Ovary (tissue), 9 donors: ENCODE results near the gene OR8K1. TPM values are rescaled to one million over a fixed set of nuclear protein-coding genes. Genes with fewer than 3 reads are reported as not detected.

ENCODE experiments used
- DNase-seq, 5 donors: peaks; one replicate each; pipeline ENCODE4 v3.0.0-alpha.2; 2019 to 2020
- H3K27ac ChIP-seq, 2 donors: fragments of 200-600 bp; one replicate each; pipeline versions ENCODE4 v1.5.1 to v1.8.0; 2019 to 2022
- H3K27me3 ChIP-seq: fragments of 200-600 bp; one replicate; pipeline ENCODE4 v1.8.0; 2022
- H3K36me3 ChIP-seq: fragments of 200-600 bp; sonication (generic); one replicate; pipeline ENCODE4 v1.5.1; 2019
- H3K4me1 ChIP-seq: one replicate; pipeline ENCODE4 v1.8.1; 2013; ENCODE audit warnings: mild to moderate bottlenecking, moderate library complexity; ENCODE audit not compliant: insufficient read depth
- H3K4me3 ChIP-seq: fragments of 200-600 bp; sonication (generic); one replicate; pipeline ENCODE4 v1.5.1; 2017
- H3K9me3 ChIP-seq, 2 donors: fragments of 200-600 bp in 1 of 2; sonication (generic) in 1 of 2; one replicate each; pipeline versions ENCODE4 v1.5.1 to v1.8.1; 2013 to 2019; ENCODE audit warnings: mild to moderate bottlenecking in 1 of 2, moderate library complexity in 1 of 2
- CTCF ChIP-seq, 3 donors: fragments of 450-650 bp in 2 of 3; fragments of 200-600 bp in 1 of 3; IDR thresholded peaks; one replicate each; pipeline versions ENCODE4 v1.5.1 to v1.8.0; 2016 to 2022; ENCODE audit warnings: antibody characterized with exemption in 3 of 3, mild to moderate bottlenecking in 1 of 3
- EP300 ChIP-seq: sonication (generic); formaldehyde crosslinking; IDR thresholded peaks from one replicate; pipeline ENCODE4 v1.6.1; 2017; ENCODE audit warnings: antibody characterized with exemption
- POLR2A ChIP-seq: fragments of 450-650 bp; IDR thresholded peaks from one replicate; pipeline ENCODE4 v1.6.1; 2017; ENCODE audit warnings: antibody characterized with exemption, mild to moderate bottlenecking, moderate library complexity
- WGBS, 3 donors: extraction: QIAGEN DNeasy Blood & Tissue Kit in 1 of 3; methylation state at CpG; one replicate each; pipeline versions ENCODE4 v1.1.5 to v1.1.7; 2013 to 2017; 5-methylcytosine and 5-hydroxymethylcytosine counted together
- intact Hi-C, 4 donors: fragments of 100-400 bp; cut with DNase I; formaldehyde crosslinking; loops; one replicate each; pipeline versions ENCODE4 v1.11.0 to v1.15.1; 2022 to 2023
- polyA plus RNA-seq, 2 donors: library from polyadenylated mRNA; stranded (reverse); fragments of 200-250 nt in 1 of 2; fragments of 350-450 nt in 1 of 2; fragmentation: Illumina TruSeq in 1 of 2; extraction: RNeasy Lipid Tissue Mini Kit (QIAGEN cat#74804) in 1 of 2; gene quantifications; one replicate each; pipeline ENCODE4 v1.2.3, GENCODE V29; 2013 to 2014
- total RNA-seq, 7 donors: library from RNA; depleted of rRNA in 2 of 7; stranded (reverse); fragments of >200 nt in 2 of 7; fragmentation: NEBNext Ultra II Directional in 3 of 7; extraction: Animal tissue kit (Norgen Biotek cat#: 25700) in 3 of 7; gene quantifications; one replicate each; pipeline versions ENCODE4 v1.1.0 to v1.2.4, GENCODE V29; 2016 to 2023
- donor health status: DM: no; HTN: no; CAD: no; lungs with moderate emphysema.
- donor health status: DM: no; HTN: no; CAD: no.
- donor health status: Bipolar disorder and iron deficiency.
- donor health status: DM: yes; HTN: yes; CAD: no.
- donor health status: DM: no; HTN: no; CAD: no.
- donor health status: DM: yes; HTN: yes; CAD: no.

The OR8K1 gene
- total and polyA plus RNA-seq, 9 donors: not detected

- no peaks in the 10 kb centered on the region for H3K4me1 ChIP-seq
- no peaks in the 10 kb centered on the region for H3K9me3 ChIP-seq
- H3K27ac ChIP-seq: no peak within 1 kb of the TSS
- intact Hi-C loops: no loop called here
- no peak for TF ChIP-seq EP300
- no peak for TF ChIP-seq CTCF (IDR thresholded peaks at IDR 0.05)
- TF ChIP-seq POLR2A: no peak
- H3K4me3 ChIP-seq: no peak within 1 kb of the TSS
- 63 to 85% (median 64%) methylated on average over 2 of the region's 2 CpGs for WGBS, 3 donors
- no peak for DNase-seq
- H3K27me3 ChIP-seq: no peaks in the 10 kb centered on the region
- H3K36me3 ChIP-seq: no peaks in the 10 kb centered on the region
Measured at GRCh38 chr11:56375324-56375723, 29.5 kb downstream of the OR8K1 start, which contains the start of gene OR8U1. Gene OR8U1 (plus strand): TSS chr11:56375624. CDS start chr11:56375624, 0 bp downstream.

DNA sequence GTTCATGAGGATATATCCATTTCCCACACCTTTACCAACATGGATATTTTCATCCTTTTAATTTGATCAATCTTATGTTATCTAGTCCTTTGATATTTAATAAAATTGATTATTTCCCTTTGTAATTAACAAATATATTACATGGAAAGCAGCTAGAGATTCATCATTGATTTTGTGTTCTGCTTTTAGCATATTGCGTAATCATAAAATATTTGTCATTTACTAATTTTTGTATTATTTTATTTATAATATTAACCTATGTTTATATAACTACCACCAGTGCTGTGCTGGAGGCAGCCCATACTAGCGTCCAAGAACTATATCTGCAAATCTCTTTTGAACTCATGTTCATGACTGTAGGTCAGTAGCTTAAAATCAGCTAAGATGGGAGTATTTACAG, 34.3 kb downstream of the OR8K1 start:
- H3K36me3 ChIP-seq: no peaks in the 10 kb centered on the region
- DNase-seq: no peak
- H3K4me3 ChIP-seq: no peak overlapping the region
- no peaks in the 10 kb centered on the region for H3K9me3 ChIP-seq
- WGBS, 3 donors: 73 to 77% (median 74%) methylated on average over 2 of the region's 2 CpGs
- no peak overlapping the region for H3K27ac ChIP-seq
- no peaks in the 10 kb centered on the region for H3K4me1 ChIP-seq
- TF ChIP-seq POLR2A (no peak), EP300 (no peak)
- H3K27me3 ChIP-seq: no peaks in the 10 kb centered on the region
- intact Hi-C loops: no loop called here

DNA sequence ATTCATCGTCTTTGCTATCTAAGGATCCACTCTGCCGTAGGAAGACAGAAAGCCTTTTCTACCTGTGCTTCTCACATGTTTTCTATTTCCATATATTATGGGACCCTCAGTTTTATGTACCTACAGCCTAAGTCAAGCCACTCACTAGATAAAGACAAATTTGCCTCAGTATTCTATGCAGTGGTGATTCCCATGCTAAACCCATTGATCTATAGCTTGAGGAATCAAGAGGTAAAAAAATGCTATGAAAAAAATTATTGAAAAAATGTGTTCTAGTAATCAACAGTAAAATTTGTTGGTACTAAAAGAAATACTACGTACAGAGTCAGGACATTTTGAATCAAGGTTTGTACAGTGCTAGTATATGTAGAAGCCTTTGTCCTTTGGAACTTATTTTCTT, 48.5 kb downstream of the OR8K1 start:
- Histone ChIP-seq H3K4me1 (no peaks in the 10 kb centered on the region), H3K36me3 (no peaks in the 10 kb centered on the region), H3K27me3 (no peaks in the 10 kb centered on the region), H3K9me3 (no peaks in the 10 kb centered on the region), H3K4me3 (no peak overlapping the region), H3K27ac (no peak overlapping the region)
- intact Hi-C loops: no loop called here
- WGBS, 3 donors: 82 to 86% (median 84%) methylated on average over 3 of the region's 3 CpGs
- DNase-seq: no peak
- TF ChIP-seq CTCF (IDR thresholded peaks at IDR 0.05): no peak

- no peaks in the 10 kb centered on the region for H3K27me3 ChIP-seq
- TF ChIP-seq POLR2A (no peak), EP300 (no peak), CTCF (IDR thresholded peaks at IDR 0.05) (no peak)
- H3K4me1 ChIP-seq: no peaks in the 10 kb centered on the region
- H3K4me3 ChIP-seq: no peak overlapping the region
- no peak for DNase-seq
- no peaks in the 10 kb centered on the region for H3K9me3 ChIP-seq
- 54 to 63% (median 57%) methylated on average over 3 of the region's 3 CpGs for WGBS, 3 donors
- intact Hi-C loops: no loop called here
- H3K27ac ChIP-seq: no peak overlapping the region
- no peaks in the 10 kb centered on the region for H3K36me3 ChIP-seq
Measured at GRCh38 chr11:56396047-56396446, 50.2 kb downstream of the OR8K1 start.

Other genes with a start within 250 kb of the OR8K1 start
- gene OR8H2, start 242.4 kb upstream of the OR8K1 start, total RNA-seq: not detected
- gene OR8H2, start 242.4 kb upstream of the OR8K1 start, polyA plus RNA-seq: not detected
- not detected for gene OR8H3, start 223.7 kb upstream of the OR8K1 start, total RNA-seq
- not detected for gene OR8H3, start 223.7 kb upstream of the OR8K1 start, polyA plus RNA-seq
- gene OR8J3, start 205.8 kb upstream of the OR8K1 start, total RNA-seq: not detected
- not detected for gene OR8J3, start 205.8 kb upstream of the OR8K1 start, polyA plus RNA-seq
- not detected for gene OR8K5, start 185.7 kb upstream of the OR8K1 start, total RNA-seq
- gene OR8K5, start 185.7 kb upstream of the OR8K1 start, polyA plus RNA-seq: not detected
- not detected for gene OR5J2, start 169.4 kb upstream of the OR8K1 start, total RNA-seq
- gene OR5J2, start 169.4 kb upstream of the OR8K1 start, polyA plus RNA-seq: not detected
- gene OR5T2, start 111.8 kb upstream of the OR8K1 start, total RNA-seq: not detected
- gene OR5T2, start 111.8 kb upstream of the OR8K1 start, polyA plus RNA-seq: not detected
- not detected for gene OR5T3, start 93.8 kb upstream of the OR8K1 start, total RNA-seq
- gene OR5T3, start 93.8 kb upstream of the OR8K1 start, polyA plus RNA-seq: not detected
- not detected for gene OR5T1, start 71.9 kb upstream of the OR8K1 start, total RNA-seq
- not detected for gene OR5T1, start 71.9 kb upstream of the OR8K1 start, polyA plus RNA-seq
- gene OR8H1, start 53.8 kb upstream of the OR8K1 start, total RNA-seq: not detected
- not detected for gene OR8H1, start 53.8 kb upstream of the OR8K1 start, polyA plus RNA-seq
- not detected for gene OR8K3, start 30.9 kb upstream of the OR8K1 start, total RNA-seq
- not detected for gene OR8K3, start 30.9 kb upstream of the OR8K1 start, polyA plus RNA-seq
- gene OR8J1, start 8.3 kb downstream of the OR8K1 start, total RNA-seq: not detected
- gene OR8J1, start 8.3 kb downstream of the OR8K1 start, polyA plus RNA-seq: not detected
- not detected for gene OR8U1, start 29.6 kb downstream of the OR8K1 start, total RNA-seq
- not detected for gene OR8U1, start 29.6 kb downstream of the OR8K1 start, polyA plus RNA-seq
- gene OR5AL1, start 66.7 kb downstream of the OR8K1 start, total RNA-seq: not detected
- gene OR5AL1, start 66.7 kb downstream of the OR8K1 start, polyA plus RNA-seq: not detected
- not detected for gene OR5M3, start 127.3 kb downstream of the OR8K1 start, total RNA-seq
- gene OR5M3, start 127.3 kb downstream of the OR8K1 start, polyA plus RNA-seq: not detected
- not detected for gene OR5M8, start 145.3 kb downstream of the OR8K1 start, total RNA-seq
- gene OR5M8, start 145.3 kb downstream of the OR8K1 start, polyA plus RNA-seq: not detected
- not detected for gene OR5M11, start 197.2 kb downstream of the OR8K1 start, total RNA-seq
- gene OR5M11, start 197.2 kb downstream of the OR8K1 start, polyA plus RNA-seq: not detected
- not detected for gene OR5M10, start 231.7 kb downstream of the OR8K1 start, total RNA-seq
- not detected for gene OR5M10, start 231.7 kb downstream of the OR8K1 start, polyA plus RNA-seq